ENCODE data around the gene TLN1.

Gene TLN1

DNA sequence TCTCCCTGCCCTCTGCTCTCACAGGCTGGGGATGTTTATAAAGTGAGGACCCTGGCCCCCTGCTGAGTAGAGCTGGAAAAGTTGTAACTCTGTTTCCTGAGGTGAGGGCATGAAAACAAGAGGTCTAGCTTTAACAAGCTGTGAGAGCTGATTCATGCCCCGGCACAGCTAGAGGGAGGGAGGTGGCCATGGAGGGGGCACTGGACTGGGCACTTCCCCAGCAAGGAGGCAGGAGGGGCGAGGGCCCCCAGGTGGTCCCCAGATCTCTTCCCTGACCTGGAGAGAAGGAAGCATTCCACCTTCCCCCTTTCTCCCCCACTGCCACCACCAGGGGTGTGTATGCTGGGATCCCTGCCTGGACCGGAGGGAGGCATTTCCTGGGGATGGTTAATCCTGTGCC lies 22.3 kb upstream of the TLN1 start, which contains the start of gene MSMP:
MSMP (minus strand) TSS at position 13 of the 400 bp plus-strand sequence. CDS start 147 bp downstream, outside the sequence.
- DNase-seq: no peak

DNA sequence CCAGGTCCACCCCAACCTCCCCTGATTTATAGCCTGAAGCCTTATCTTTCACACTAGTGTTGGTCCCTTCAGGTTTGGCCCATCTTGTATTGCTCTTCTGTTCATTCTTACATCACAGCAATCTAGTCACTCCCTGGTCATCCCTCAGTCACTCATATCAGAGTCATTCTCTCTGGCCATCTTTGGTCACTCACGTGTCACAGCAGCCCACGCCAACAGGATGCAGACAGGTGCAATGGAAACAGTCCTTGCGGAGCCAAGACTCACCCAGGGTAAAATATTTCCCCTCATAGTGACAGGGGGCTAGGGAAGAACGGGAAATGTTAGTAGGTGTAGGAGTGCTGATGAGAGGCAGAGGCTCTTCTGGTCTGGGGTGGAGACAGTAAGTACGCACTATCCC lies 21.5 kb upstream of the TLN1 start:
- no peak for DNase-seq

DNA sequence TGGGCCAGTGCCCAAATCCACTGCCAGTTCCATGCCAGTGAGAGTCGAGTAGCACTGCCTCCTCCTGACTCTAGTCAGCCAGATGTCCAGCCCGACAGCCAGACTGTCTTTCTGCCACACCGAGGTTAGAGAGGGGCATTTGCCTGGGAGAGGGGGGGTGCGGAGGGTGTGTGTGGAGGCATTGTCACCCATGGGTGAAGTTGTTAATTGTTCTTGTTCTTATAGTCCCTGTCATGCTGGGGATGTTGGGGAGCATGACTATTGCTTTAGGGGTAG lies 18.2 kb upstream of the TLN1 start:
- no peak for DNase-seq

DNA sequence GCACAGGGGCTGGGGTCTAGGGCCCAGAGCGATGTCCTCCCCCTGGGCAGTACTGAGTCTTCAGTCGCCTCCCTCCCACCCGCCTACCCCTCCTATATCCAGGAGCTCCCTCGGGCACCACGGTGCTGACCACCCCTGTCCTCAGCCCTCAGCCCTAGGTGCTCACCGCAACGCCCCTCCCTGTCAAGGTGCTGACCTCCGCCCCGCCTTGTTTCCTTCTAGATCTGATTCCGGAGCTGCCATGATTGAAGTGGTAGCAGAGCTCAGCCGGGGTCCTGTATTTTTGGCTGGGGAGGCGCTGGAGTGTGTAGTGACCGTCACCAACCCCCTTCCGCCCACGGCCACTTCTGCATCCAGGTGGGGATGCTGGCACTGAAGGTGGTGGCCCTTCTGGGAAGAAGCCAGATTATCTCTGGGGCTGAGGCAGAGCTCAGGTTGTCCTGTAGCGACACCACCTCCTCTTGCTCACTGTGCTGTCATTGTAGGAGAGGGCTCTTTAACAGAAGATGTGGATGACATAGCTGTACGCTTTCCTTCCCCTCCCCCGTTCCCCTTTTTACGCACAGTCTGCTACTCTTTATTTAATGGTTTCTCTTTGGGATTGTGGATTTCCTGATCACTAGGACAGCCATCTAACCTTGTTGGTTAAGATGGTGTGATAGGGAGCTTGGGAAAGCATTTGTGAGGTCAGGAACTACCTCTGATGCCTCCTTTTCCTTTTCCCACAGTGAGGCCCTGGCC lies 17.7 kb upstream of the TLN1 start:
- peak in 1 of 2 donors; percentile 25 for DNase-seq

- peak; percentile 64 to 67 for DNase-seq
Observed at GRCh38 chr9:35748858-35749514, 17.0 kb upstream of the TLN1 start, which contains the start of the genes GBA2 and RGP1. TSS of gene GBA2 (minus strand) at chr9:35749228. CDS start at chr9:35748704, 524 bp downstream. TSS of gene RGP1 (plus strand) at chr9:35749287. CDS start at chr9:35749756, 469 bp downstream.

DNA sequence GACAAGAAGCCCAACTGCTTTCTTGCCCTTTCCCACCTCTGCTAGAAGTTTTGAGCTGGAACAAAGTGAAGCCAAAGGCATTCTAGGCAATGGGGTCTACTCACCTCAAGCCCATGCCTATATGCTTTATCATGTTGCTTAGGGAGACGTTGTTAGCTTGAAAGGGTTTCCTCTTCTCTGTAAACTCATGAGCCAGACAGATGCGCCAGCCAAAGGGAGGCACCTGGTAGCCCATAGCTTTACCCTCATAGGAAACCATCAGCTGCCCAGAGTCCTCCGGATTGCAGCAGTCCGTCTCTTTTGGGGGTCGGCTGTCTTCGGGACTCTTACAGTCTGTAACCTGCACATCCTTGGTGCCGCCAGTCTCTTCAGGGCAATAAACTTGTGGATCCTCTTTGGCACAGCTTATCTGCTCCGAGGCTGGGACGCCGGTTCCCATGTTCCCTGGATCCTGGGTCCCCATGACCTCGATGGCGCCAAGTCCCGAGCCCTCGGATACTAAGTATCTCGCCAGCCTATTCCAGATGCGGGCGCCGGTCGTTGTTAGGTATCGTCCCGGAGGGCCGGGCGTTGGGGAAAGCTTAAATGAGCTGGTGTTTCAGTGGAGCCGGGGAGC lies 16.4 kb upstream of the TLN1 start:
- DNase-seq: no peak

DNA sequence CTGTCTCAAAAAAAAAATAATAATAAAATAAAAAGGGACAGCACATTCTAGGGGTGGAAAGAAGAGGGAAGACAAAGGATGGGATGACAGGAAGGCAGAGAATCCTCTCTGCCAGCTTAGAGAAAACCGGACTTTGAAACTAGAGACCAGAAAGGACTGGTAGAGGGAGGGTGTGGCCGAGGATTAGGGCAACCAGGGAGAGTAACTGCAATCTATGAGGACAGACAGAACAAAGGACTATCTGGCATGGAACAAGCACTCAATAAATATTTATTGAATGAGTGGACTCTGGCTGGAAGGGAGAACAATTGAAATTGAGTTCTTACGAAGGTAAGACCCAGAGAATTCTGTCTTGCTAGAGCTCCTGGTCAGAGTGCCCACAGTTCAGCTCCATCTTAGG lies 14.6 kb upstream of the TLN1 start:
- no peak for DNase-seq

DNA sequence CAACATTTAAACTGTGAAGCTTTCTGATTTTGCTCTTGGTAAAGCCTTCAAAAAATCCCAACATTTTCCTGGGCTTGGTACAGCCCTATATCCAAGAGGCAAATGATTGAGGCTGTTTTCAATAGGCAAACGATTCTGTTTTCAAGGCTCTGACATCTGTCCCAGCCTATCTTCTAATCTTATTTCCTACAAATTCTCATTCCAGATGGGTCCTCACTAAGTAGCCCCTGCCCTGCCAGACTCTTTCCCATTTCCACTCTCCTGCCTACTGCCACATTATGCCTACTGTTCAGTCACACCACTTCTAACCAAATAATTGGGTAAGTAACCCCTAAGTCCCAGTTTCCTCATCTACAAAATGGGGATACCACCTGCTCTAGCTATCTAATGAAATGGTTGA lies 13.6 kb upstream of the TLN1 start:
- no peak for DNase-seq

- no peak for DNase-seq
Observed at GRCh38 chr9:35743880-35744518, 12.0 kb upstream of the TLN1 start.

- no peak for DNase-seq
Observed at GRCh38 chr9:35743452-35743851, 11.5 kb upstream of the TLN1 start.

GRCh38 chr9:35741740-35742139 lies 9.7 kb upstream of the TLN1 start:
- DNase-seq: no peak

DNA sequence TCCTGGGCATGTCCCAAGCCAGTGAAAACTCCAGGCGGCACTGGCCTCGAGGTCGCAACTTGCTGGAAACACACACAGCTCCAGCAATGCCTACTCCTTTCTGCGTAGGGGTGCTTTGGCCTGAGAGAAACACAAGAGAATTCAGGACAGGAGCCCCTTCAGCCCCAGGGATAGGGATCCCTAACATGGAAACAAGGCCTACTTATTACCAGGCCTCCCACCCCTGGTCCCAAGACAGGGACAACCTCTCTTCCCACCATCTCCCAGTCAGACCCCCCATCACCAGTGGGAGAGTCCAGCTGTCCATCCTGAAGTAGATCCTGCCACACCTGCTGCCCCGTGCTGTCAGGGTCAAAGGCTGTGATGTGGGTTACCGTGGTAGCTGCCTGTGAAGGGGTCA lies 8.2 kb upstream of the TLN1 start:
- no peak for DNase-seq

- DNase-seq: no peak
Observed at GRCh38 chr9:35738924-35739323, 6.9 kb upstream of the TLN1 start.

GRCh38 chr9:35738186-35738585 lies 6.2 kb upstream of the TLN1 start:
- DNase-seq: no peak

DNA sequence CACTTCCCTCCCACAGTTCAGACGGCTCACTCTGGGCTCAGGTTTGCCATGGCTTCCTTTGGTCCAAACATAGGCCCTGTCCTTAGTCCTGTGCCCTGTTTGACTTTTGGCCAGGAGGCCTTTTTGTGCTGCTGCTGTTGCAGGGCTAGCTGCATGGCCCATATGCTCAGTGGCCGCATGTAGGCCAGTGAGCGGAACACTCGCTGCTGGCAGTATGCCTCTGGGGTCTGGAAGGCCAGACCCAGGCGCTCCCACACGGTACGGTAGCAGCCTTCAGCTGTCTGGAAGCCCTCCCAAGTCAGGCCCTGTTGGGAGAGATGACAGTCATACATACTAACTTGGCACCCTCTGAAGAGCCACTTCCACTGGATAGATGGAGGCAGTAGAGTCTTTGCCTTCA lies 5.1 kb upstream of the TLN1 start:
- DNase-seq: no peak

DNA sequence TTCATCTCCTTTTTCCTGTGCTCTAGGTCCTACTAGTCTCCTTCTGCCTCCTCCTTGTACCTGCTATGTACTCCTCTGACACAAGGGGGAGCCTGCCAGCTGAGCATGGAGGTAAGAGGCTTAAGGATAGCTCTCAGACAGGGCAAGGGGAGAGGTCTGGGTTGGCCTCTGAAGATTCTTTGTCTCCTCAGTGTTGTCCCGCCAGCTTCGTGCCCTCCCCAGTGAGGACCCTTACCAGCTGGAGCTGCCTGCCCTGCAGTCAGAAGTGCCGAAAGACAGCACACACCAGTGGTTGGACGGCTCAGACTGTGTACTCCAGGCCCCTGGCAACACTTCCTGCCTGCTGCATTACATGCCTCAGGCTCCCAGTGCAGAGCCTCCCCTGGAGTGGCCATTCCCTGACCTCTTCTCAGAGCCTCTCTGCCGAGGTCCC lies 4.2 kb upstream of the TLN1 start:
- peak; percentile 46 to 55 for DNase-seq

DNA sequence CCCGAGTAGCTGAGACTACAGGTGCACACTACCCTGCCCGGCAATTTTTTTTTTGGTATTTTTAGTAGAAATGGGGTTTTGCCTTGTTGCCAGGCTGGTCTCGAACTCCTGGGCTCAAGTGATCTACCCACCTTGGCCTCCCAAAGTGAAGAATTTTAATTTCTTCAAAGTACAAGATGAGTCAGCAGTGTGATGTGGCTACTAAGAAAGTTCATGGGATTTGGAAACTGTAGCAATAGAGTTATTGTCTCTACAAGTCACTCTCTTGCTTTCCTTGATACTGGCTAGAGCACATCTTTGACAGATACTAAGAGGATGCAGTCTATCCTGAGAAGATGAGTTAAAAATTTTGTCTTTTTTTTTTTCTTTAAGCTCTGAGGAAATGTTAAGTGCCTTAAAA lies 2.1 kb upstream of the TLN1 start:
- DNase-seq: no peak

DNA sequence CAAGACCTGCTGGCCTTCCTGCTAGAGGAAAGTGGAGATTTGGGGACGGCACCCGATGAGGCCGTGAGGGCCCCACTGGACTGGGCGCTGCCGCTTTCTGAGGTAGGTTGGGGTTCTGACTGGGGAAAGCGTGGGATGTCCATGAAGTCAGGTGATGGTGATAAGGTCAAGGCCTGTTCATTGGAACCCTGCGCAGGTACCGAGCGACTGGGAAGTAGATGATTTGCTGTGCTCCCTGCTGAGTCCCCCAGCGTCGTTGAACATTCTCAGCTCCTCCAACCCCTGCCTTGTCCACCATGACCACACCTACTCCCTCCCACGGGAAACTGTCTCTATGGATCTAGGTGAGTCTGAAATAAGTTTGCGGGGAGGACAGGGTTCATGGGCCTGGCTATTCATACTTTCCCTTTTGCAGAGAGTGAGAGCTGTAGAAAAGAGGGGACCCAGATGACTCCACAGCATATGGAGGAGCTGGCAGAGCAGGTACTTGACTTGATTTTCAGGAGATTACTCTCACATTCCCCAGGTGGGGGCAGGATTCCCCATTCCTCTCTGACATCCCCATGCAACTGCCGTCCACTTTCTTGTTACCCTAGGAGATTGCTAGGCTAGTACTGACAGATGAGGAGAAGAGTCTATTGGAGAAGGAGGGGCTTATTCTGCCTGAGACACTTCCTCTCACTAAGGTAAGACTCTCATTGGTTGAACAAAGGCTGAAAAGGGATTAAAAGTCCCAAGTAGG lies 976 bp upstream of the TLN1 start:
- DNase-seq: peak; percentile 15 to 26

GRCh38 chr9:35731415-35732184 lies 395 bp downstream of the TLN1 start:
- DNase-seq: peak; percentile 24 to 27

GRCh38 chr9:35730486-35730854 lies 1.5 kb downstream of the TLN1 start:
- DNase-seq: no peak

GRCh38 chr9:35729700-35730485 lies 2.1 kb downstream of the TLN1 start:
- peak; percentile 26 to 30 for DNase-seq

Data from stimulated activated CD4-positive, alpha-beta T cell treated with anti-CD3 and anti-CD28 coated beads, Interleukin-2, amount 100 ng/mL, for 48 hours (primary cell).